ENCODE results near the gene JHY. TPM values are rescaled to one million over a fixed set of nuclear protein-coding genes. Genes with fewer than 3 reads are reported as not detected.

The JHY gene
- total and polyA plus RNA-seq, 2 of the 8 experiments (the other 6 are each of a cell fraction or from before 2014, with no cell fraction given): 0.29 to 0.91 TPM

DNA sequence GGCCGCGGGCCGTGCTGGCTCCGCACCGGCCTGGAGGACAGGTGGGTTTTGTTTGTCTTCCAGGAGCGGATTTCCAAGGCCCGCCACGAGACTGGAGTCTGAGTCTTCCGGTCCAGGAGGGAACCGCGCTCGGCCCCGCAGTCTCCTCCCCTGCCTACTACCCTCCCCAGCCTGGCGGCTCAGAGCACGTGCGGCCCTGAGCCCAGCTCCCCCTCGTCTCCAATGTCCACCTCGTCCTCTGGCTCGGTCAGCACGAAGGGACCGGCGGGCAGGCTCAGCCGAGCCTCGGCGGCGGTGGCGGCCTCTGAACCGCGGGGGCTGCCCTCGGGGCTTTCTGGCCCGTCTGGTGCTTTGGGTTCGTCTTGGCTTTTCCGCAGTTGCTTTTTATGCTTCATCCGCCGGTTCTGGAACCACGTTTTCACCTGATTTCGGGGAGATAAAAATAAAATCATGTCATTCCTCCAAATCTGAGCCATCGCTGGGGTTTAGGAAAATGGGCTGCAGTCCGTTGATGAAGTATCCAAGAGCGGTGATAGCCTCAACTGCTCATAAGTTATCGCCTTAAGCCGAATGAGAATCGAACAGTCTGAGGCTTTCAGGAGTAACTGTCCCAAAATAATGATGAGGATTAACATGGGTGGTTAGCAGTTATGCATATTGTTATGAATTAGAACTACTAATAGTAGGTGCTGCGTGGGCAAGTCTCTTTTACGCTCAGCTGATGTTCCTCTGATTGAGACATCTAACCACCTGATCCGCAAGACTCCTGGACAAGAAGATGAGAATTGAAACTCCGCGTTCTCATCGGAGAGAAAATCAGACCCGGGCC is 95.1 kb downstream of the JHY start:
- Histone ChIP-seq H3K14ac (ENCODE audit: insufficient read length) (no peak overlapping the region), H3K9ac (replicated peaks in 1 of 4; ENCODE audit: extremely low read depth in 1 of 4, low read depth in 3 of 4, low read length in 3 of 4) (peak overlapping the region in 1 of 4 experiments; percentile 45; a peak in 1 of 7 replicates), H4K91ac (replicated peaks; ENCODE audit: insufficient read length, low read length) (no peak overlapping the region), H2BK5ac (ENCODE audit: low read depth, low read length) (no peak overlapping the region; the same call in 1 of the 2 replicates), H2BK120ac (replicated peaks; ENCODE audit: low read depth, low read length) (no peak overlapping the region), H3K79me1 (ENCODE audit: low read depth, low read length) (no peaks in the 10 kb centered on the region), H3K18ac (ENCODE audit: extremely low read depth, low read length) (peak overlapping the region; percentile 36), H4K8ac (ENCODE audit: extremely low read depth, insufficient read depth, low read length) (peak overlapping the region; percentile 76; the same call in 1 of the 2 replicates), H3K4me2 (ENCODE audit: insufficient read depth in 1 of 2, low read depth in 2 of 2, low read length in 2 of 2) (peak overlapping the region; percentile 89 to 96), H3K56ac (replicated peaks; ENCODE audit: insufficient read length, low read depth, low read length) (no peak overlapping the region), H3K23me2 (ENCODE audit: low read depth, low read length) (peaks cover 14% of the 10 kb centered on the region; the same call in 1 of the 2 replicates), H3K4me1 (replicated peaks in 1 of 4; ENCODE audit: control insufficient read depth in 3 of 4, insufficient read depth in 4 of 4, low read length in 3 of 4) (peaks cover 0 to 19% (median 11%) of the 10 kb centered on the region in 4 experiments; a peak in 6 of 7 replicates), H3K4me3 (ENCODE audit: extremely low read depth in 1 of 4, insufficient read depth in 2 of 4, low read depth in 3 of 4, low read length in 4 of 4) (peak overlapping the region; percentile 45 to 60 (median 56)), H4K20me1 (replicated peaks in 1 of 2; ENCODE audit: control insufficient read depth in 1 of 2, insufficient read depth in 2 of 2, low read length in 2 of 2) (peaks cover 9 to 19% of the 10 kb centered on the region in 2 experiments), H3K79me2 (ENCODE audit: control insufficient read depth in 1 of 2, insufficient read depth in 2 of 2, low read length in 2 of 2) (no peaks in the 10 kb centered on the region), H4K5ac (ENCODE audit: insufficient read length, low read depth, low read length) (no peak overlapping the region), H2AK5ac (ENCODE audit: low read depth, low read length) (no peak overlapping the region), H3K36me3 (ENCODE audit: control insufficient read depth in 2 of 4, insufficient read depth in 4 of 4, low read length in 3 of 4) (peaks cover 0 to 8% (median 0%) of the 10 kb centered on the region in 4 experiments; a peak in 3 of 8 replicates), H2BK20ac (ENCODE audit: low read length) (no peak overlapping the region), H3K27me3 (replicated peaks in 1 of 4; ENCODE audit: control insufficient read depth in 3 of 4, extremely low read depth in 1 of 4, insufficient read depth in 3 of 4, low read length in 3 of 4) (peaks cover 75 to 99% (median 91%) of the 10 kb centered on the region in 4 experiments), H3K23ac (ENCODE audit: insufficient read length) (no peak overlapping the region), H3K9me3 (ENCODE audit: insufficient read depth in 2 of 2, low read depth in 1 of 2, low read length in 1 of 2) (no peaks in the 10 kb centered on the region), H3K4ac (replicated peaks; ENCODE audit: insufficient read length, low read depth, low read length) (no peak overlapping the region), H2BK12ac (ENCODE audit: low read depth, low read length) (peak overlapping the region; percentile 80; the same call in 1 of the 2 replicates), H3K27ac (ENCODE audit: low read depth, low read length) (no peak overlapping the region), H2AFZ (ENCODE audit: low read length) (peak overlapping the region; percentile 70; the same call in 1 of the 2 replicates), H2BK15ac (ENCODE audit: low read length) (no peak overlapping the region)
- ChIA-PET CTCF (ENCODE audit: partially characterized antibody) (interaction anchor here (0.6 to 1.0 kb wide), 2 partner anchors 43 to 169 kb away, joined by 3 to 5 read pairs; no protein-coding TSS in a partner anchor), POLR2A (ENCODE audit: partially characterized antibody) (interaction anchor here (1.3 kb wide), 1 partner anchor 84 kb away, joined by 3 read pairs; the partner anchor contains the start of gene HSPA8)
- FAIRE-seq (no peak), DNase-seq (ENCODE audit: low read depth in 1 of 2, low spot score in 2 of 2) (peak in 1 of 2 experiments; percentile 49)
- WGBS, 2 experiments (ENCODE audit: extremely low coverage in 1 of 2, insufficient coverage in 1 of 2, insufficient read length in 1 of 2, insufficient replicate concordance in 2 of 2, low coverage in 1 of 2, low lambda C conversion rate in 2 of 2, missing lambda C conversion rate in 1 of 2): 7% methylated on average over 32 of the region's 50 CpGs; no CpG with 5 or more reads in 1 of the 2 experiments
- TF ChIP-seq SP1 (IDR thresholded peaks at IDR 0.05; ENCODE audit: low read depth, low read length) (no peak), RAD21 (IDR thresholded peaks at IDR 0.05 in 1 of 2, conservative IDR thresholded peaks at IDR 0.05 in 1 of 2; ENCODE audit: low read depth in 2 of 2, low read length in 2 of 2) (no peak), GABPA (IDR thresholded peaks at IDR 0.05; ENCODE audit: borderline replicate concordance, insufficient read depth, low read length) (0 out of 2 replicates have a peak, but pooled peaks have one; percentile 65), KDM4A (IDR thresholded peaks at IDR 0.05; ENCODE audit: low read depth, low read length, severe bottlenecking) (peak; percentile 82), SUZ12 (IDR thresholded peaks at IDR 0.05; ENCODE audit: low read length) (peak; percentile 96), CEBPB (IDR thresholded peaks at IDR 0.05; ENCODE audit: low read depth, low read length) (no peak), PHF8 (conservative IDR thresholded peaks at IDR 0.05; ENCODE audit: low read depth, low read length) (no peak), EZH2 (IDR thresholded peaks at IDR 0.05; ENCODE audit: low read depth, low read length, severe bottlenecking) (peak; percentile 97)
- TF ChIP-seq, protein P1, sequence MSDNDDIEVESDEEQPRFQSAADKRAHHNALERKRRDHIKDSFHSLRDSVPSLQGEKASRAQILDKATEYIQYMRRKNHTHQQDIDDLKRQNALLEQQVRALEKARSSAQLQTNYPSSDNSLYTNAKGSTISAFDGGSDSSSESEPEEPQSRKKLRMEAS (IDR thresholded peaks at IDR 0.05): peak; percentile 97

Data from H1 (cell line).